MCF 10A (cell line): Measurements from ENCODE around the gene PLEKHH3. TPM values are rescaled to one million over a fixed set of nuclear protein-coding genes. Genes with fewer than 3 reads are reported as not detected.

Experiments
- Bru-seq: library from RNA; stranded (reverse); fragments of 400-500 nt; gene quantifications from one replicate; lab custom pipeline; 2021; lab: Mats Ljungman, UMichigan
- BruChase-seq, 2 experiments: library from RNA; stranded (reverse); fragments of 400-500 nt; gene quantifications; one replicate each; lab custom pipeline; 2021; lab: Mats Ljungman, UMichigan
- BruUV-seq: library from RNA; stranded (reverse); fragments of 400-500 nt; replicated peaks from 2 replicates; lab custom pipeline; 2021; lab: Mats Ljungman, UMichigan
- CTCF ChIA-PET: fragments of 300-600 bp; sonication (Branson Sonifier 250); formaldehyde crosslinking; extraction: SDS; loops from one replicate; lab custom pipeline; 2021; ENCODE audit warnings: antibody characterized with exemption, inconsistent platforms; lab: Yijun Ruan, JAX
- POLR2A ChIA-PET: fragments of 300-600, 350-650 bp; sonication (Branson Sonifier 250); formaldehyde crosslinking; extraction: SDS; loops from one replicate; lab custom pipeline; 2020; ENCODE audit warnings: antibody characterized with exemption, inconsistent platforms; lab: Yijun Ruan, JAX
- DNase-seq: peaks from one replicate; pipeline ENCODE4 v3.0.0-alpha.2; 2018; ENCODE audit not compliant: unreplicated experiment
- H3K27ac Mint-ChIP-seq: one replicate; pipeline ENCODE4 v1.8.0; 2022; ENCODE audit warnings: mild to moderate bottlenecking, low read depth, mixed read lengths; ENCODE audit not compliant: unreplicated experiment
- H3K27me3 Mint-ChIP-seq: one replicate; pipeline ENCODE4 v1.8.0; 2022; ENCODE audit warnings: mixed read lengths; ENCODE audit not compliant: insufficient read depth, unreplicated experiment
- H3K36me3 Mint-ChIP-seq: one replicate; pipeline ENCODE4 v1.8.0; 2022; ENCODE audit warnings: mild to moderate bottlenecking, moderate library complexity, mixed read lengths; ENCODE audit not compliant: insufficient read depth, unreplicated experiment
- H3K4me1 Mint-ChIP-seq: one replicate; pipeline ENCODE4 v1.8.0; 2022; ENCODE audit warnings: mixed read lengths; ENCODE audit not compliant: insufficient read depth, unreplicated experiment
- H3K4me3 Mint-ChIP-seq: one replicate; pipeline ENCODE4 v1.8.0; 2022; ENCODE audit warnings: mild to moderate bottlenecking, moderate library complexity, mixed read lengths; ENCODE audit not compliant: unreplicated experiment
- H3K9me3 Mint-ChIP-seq: one replicate; pipeline ENCODE4 v1.8.0; 2022; ENCODE audit warnings: mixed read lengths; ENCODE audit not compliant: unreplicated experiment
- intact Hi-C: fragments of 100-400 bp; cut with micrococcal nuclease; formaldehyde crosslinking; loops from 2 replicates; pipeline ENCODE4 v1.14.1; 2022
- long read RNA-seq: library from polyadenylated mRNA; stranded (forward); transcript quantifications from one replicate; pipeline ENCODE4 v2.0.0, GENCODE V29; 2022
- total RNA-seq: library from RNA; stranded (reverse); gene quantifications from 2 replicates; pipeline ENCODE4 v1.2.3, GENCODE V29; 2022
- TF ChIP-seq, protein P1 (sequence below): fragments of 200-600 bp; IDR thresholded peaks from one replicate; pipeline ENCODE4 v1.8.0; 2022; ENCODE audit warnings: antibody characterized with exemption, mild to moderate bottlenecking; ENCODE audit not compliant: unreplicated experiment

The PLEKHH3 gene, protein sequence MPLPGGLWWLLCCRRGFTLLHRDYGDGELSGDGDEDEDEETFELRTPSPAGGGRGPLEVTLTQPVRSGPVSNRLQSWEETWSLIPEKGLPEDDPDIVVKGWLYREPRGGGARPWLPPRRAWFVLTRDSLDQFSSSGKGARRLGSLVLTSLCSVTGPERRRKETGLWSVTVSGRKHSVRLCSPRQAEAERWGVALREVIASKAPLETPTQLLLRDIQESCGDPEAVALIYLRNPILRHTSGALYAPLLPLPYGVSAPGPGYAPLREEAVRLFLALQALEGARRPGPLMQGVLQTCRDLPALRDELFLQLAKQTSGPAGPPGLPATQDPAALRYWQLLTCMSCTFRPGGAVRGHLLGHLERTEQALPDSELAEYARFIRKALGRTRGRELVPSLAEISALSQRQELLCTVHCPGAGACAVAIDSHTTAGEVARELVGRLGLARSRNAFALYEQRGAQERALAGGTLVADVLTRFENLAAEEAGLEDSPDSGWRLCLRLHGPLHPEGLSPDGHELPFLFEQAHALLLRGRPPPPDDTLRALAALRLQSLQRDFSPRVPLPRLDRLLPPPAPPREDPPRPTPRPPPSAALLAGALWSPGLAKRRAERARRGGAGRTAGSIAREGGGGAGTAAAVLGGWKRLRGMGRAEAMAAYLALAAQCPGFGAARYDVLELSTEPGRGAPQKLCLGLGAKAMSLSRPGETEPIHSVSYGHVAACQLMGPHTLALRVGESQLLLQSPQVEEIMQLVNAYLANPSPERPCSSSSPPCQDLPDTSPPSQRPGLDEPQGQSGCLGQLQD
- total RNA-seq, result 12.5 and 12.9 TPM in 2 replicates
- percentile 42 among the genes with signal in this experiment for Bru-seq, nascent RNA
- percentile 48 among the genes with signal in this experiment for BruChase-seq, experiment 1, labeled RNA remaining after a 6-hour chase
- percentile 53 among the genes with signal in this experiment for BruChase-seq, experiment 2, labeled RNA remaining after a 2-hour chase
- long read RNA-seq, partial matches to known transcripts, result 2 of 20 reads
- long read RNA-seq, other reads (novel, unspliced or antisense), result 11 of 20 reads

DNA sequence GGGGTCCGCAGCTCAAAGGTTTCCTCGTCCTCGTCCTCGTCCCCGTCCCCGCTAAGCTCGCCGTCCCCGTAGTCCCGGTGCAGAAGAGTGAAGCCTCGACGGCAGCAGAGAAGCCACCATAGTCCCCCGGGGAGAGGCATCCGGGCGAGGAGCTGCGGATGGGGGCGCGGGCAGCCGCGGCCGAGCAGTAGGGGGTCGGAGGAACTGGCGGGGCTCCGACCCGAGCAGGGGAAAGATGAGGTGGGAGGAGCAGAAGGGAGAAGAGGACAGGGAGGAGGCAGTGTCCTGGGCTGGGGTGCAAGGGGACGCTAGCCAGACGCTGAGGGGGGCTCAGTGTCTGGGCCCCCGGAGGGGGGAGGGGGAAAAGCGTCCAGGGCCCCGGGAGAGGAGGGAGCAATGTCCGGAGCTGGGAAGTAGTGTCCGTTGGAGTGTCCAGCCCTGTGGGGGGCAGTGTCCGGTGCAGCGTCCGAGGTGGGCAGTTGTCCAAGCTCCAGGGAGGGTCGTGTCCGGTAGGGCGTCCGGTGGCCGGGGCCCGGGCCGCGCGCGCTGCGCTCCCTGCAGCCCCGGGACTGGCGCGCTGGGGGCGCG is at the start of gene PLEKHH3:
TSS of gene PLEKHH3 (minus strand) at position 571 of the 588 bp plus-strand sequence. CDS start at position 140, 431 bp downstream.
- POLR2A ChIA-PET, result interaction anchor here (0.5 to 10.9 kb wide), 22 partner anchors 8 to 711 kb away, joined by 3 to 158 read pairs (median 7); partner anchors contain the start of genes CAVIN1, CNP, COASY and MLX
- CTCF ChIA-PET, result interaction anchor here (0.6 to 6.3 kb wide), 5 partner anchors 9 to 99 kb away, joined by 3 to 61 read pairs (median 8); partner anchors contain the start of gene PSMC3IP
- peak; percentile 41 for DNase-seq
- no TSS peak for BruUV-seq
- H3K36me3 Mint-ChIP-seq, result peaks cover 21% of the 10 kb centered on the region
- no peaks in the 10 kb centered on the region for H3K27me3 Mint-ChIP-seq
- intact Hi-C loops, result loop anchor here (5.0 kb wide), 2 partner anchors 54 to 69 kb away; partner anchors contain the start of genes RETREG3 and TUBG1
- H3K4me1 Mint-ChIP-seq, result peaks cover 17% of the 10 kb centered on the region
- H3K4me3 Mint-ChIP-seq, result peak within 1 kb of the TSS; percentile 86
- H3K9me3 Mint-ChIP-seq, result no peaks in the 10 kb centered on the region
- peak within 1 kb of the TSS; percentile 42 for H3K27ac Mint-ChIP-seq
- TF ChIP-seq, protein P1, sequence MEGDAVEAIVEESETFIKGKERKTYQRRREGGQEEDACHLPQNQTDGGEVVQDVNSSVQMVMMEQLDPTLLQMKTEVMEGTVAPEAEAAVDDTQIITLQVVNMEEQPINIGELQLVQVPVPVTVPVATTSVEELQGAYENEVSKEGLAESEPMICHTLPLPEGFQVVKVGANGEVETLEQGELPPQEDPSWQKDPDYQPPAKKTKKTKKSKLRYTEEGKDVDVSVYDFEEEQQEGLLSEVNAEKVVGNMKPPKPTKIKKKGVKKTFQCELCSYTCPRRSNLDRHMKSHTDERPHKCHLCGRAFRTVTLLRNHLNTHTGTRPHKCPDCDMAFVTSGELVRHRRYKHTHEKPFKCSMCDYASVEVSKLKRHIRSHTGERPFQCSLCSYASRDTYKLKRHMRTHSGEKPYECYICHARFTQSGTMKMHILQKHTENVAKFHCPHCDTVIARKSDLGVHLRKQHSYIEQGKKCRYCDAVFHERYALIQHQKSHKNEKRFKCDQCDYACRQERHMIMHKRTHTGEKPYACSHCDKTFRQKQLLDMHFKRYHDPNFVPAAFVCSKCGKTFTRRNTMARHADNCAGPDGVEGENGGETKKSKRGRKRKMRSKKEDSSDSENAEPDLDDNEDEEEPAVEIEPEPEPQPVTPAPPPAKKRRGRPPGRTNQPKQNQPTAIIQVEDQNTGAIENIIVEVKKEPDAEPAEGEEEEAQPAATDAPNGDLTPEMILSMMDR, result no peak

DNA sequence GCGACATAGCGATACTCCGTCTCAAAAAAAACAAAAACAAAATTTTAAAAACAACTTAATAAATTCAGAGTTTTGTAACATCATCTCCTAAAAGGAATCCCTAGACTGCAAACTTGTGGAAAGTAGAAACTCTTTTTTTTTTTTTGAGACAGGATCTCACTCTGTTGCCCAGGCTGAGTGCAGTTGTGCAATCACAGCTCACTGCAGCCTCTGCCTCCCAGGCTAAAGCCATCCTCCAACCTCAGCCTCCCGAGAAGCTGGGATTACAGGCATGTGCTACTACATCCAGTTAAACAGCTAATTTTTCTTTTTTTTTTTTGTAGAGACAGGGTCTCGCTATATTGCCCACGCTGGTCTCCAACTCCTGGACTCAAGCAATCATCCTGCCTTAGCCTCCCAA is 48.3 kb upstream of the PLEKHH3 start:
- POLR2A ChIA-PET, result interaction anchor here (0.7 kb wide), 1 partner anchor 186 kb away, joined by 4 read pairs; no protein-coding TSS in a partner anchor
- CTCF ChIA-PET, result interaction anchor here (0.6 to 1.3 kb wide), 3 partner anchors 147 to 1284 kb away, joined by 3 to 4 read pairs (median 3); no protein-coding TSS in a partner anchor
- Mint-ChIP-seq H3K9me3 (no peaks in the 10 kb centered on the region), H3K27me3 (no peaks in the 10 kb centered on the region), H3K4me1 (no peaks in the 10 kb centered on the region), H3K27ac (no peak overlapping the region), H3K36me3 (peaks cover 77% of the 10 kb centered on the region), H3K4me3 (no peak overlapping the region)
- DNase-seq, result no peak
- intact Hi-C loops, result no loop called here
- no TSS peak for BruUV-seq
- TF ChIP-seq, protein P1, result no peak

DNA sequence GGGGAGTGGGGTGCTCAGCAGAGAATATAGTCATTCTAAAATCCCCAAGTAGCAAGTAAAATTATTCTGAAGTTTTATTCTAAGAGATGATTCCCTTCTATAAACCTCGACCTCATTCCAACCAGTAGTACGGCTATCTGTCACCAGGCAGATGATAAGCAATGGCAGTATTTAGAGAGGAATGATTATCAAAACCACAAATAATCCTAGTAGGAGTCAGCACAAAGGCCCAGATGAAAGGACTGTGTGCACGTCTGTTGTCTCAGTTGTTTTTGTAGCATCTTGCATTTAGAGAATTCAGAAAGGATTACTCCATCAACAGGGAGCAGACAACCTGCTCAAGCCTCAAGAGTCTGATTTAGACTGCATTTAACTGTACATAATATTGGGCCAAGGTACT is 46.8 kb upstream of the PLEKHH3 start:
- ChIA-PET POLR2A (no interaction called here), CTCF (interaction anchor here (0.6 kb wide), 1 partner anchor 115 kb away, joined by 3 read pairs; no protein-coding TSS in a partner anchor)
- intact Hi-C loops, result no loop called here
- Mint-ChIP-seq H3K27me3 (no peaks in the 10 kb centered on the region), H3K36me3 (peaks cover 76% of the 10 kb centered on the region), H3K4me3 (no peak overlapping the region), H3K27ac (no peak overlapping the region), H3K4me1 (no peaks in the 10 kb centered on the region), H3K9me3 (no peaks in the 10 kb centered on the region)
- TF ChIP-seq, protein P1, result no peak
- BruUV-seq, result no TSS peak
- DNase-seq, result no peak
